Uterus (tissue), 2 donors: ENCODE data around the gene MMADHC.

Experiments used
- POLR2A ChIP-seq, 2 donors: fragments of 450-650 bp; IDR thresholded peaks; one replicate each; pipeline ENCODE4 v1.6.1; 2016; ENCODE audit warnings: antibody characterized with exemption in 2 of 2, mild to moderate bottlenecking in 1 of 2, moderate library complexity in 1 of 2
- TF ChIP-seq, protein P1 (sequence below), 4 experiments: fragments of 200-600 bp in 2 of 4; fragments of 450-650 bp in 2 of 4; sonication (generic) in 2 of 4; IDR thresholded peaks; one replicate each; pipeline ENCODE4 v1.5.1; 2016 to 2019; ENCODE audit warnings: antibody characterized with exemption in 4 of 4, mild to moderate bottlenecking in 2 of 4, moderate library complexity in 1 of 4

- TF ChIP-seq, protein P1, sequence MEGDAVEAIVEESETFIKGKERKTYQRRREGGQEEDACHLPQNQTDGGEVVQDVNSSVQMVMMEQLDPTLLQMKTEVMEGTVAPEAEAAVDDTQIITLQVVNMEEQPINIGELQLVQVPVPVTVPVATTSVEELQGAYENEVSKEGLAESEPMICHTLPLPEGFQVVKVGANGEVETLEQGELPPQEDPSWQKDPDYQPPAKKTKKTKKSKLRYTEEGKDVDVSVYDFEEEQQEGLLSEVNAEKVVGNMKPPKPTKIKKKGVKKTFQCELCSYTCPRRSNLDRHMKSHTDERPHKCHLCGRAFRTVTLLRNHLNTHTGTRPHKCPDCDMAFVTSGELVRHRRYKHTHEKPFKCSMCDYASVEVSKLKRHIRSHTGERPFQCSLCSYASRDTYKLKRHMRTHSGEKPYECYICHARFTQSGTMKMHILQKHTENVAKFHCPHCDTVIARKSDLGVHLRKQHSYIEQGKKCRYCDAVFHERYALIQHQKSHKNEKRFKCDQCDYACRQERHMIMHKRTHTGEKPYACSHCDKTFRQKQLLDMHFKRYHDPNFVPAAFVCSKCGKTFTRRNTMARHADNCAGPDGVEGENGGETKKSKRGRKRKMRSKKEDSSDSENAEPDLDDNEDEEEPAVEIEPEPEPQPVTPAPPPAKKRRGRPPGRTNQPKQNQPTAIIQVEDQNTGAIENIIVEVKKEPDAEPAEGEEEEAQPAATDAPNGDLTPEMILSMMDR (IDR thresholded peaks at IDR 0.05): no peak
- TF ChIP-seq POLR2A (IDR thresholded peaks at IDR 0.05): no peak
Observed at GRCh38 chr2:149538138-149538833, 49.3 kb downstream of the MMADHC start.
